Measurements from ENCODE around the gene ERC1.
"Not testable (repeated sequence)": the region's sequence is repeated elsewhere in the genome, so short reads cannot be mapped to it uniquely, and the experiment has no call there.

ERC1 gene

GRCh38 chr12:1138691-1139090 lies 147.7 kb downstream of the ERC1 start:
- DNase-seq: no peak

- DNase-seq: not testable (repeated sequence)
Measured at GRCh38 chr12:1146758-1147157, 155.7 kb downstream of the ERC1 start.

GRCh38 chr12:1147821-1148220 lies 156.8 kb downstream of the ERC1 start:
- no peak for DNase-seq

GRCh38 chr12:1157046-1157445 lies 166.0 kb downstream of the ERC1 start:
- DNase-seq: no peak

- no peak for DNase-seq
Measured at GRCh38 chr12:1161197-1161596, 170.2 kb downstream of the ERC1 start.

GRCh38 chr12:1162081-1162760 lies 171.2 kb downstream of the ERC1 start:
- DNase-seq: no peak

GRCh38 chr12:1167784-1168183 lies 176.8 kb downstream of the ERC1 start:
- no peak for DNase-seq

- DNase-seq: no peak
Measured at GRCh38 chr12:1170411-1170810, 179.4 kb downstream of the ERC1 start.

- no peak for DNase-seq
Measured at GRCh38 chr12:1171657-1172408, 180.8 kb downstream of the ERC1 start.

- no peak for DNase-seq
Measured at GRCh38 chr12:1173781-1174617, 183.0 kb downstream of the ERC1 start.

GRCh38 chr12:1174659-1175058 lies 183.6 kb downstream of the ERC1 start:
- DNase-seq: no peak

- no peak for DNase-seq
Measured at GRCh38 chr12:1176191-1176590, 185.2 kb downstream of the ERC1 start.

GRCh38 chr12:1179128-1179527 lies 188.1 kb downstream of the ERC1 start:
- DNase-seq: no peak

- no peak for DNase-seq
Measured at GRCh38 chr12:1182069-1182468, 191.0 kb downstream of the ERC1 start.

- no peak for DNase-seq
Measured at GRCh38 chr12:1184402-1184801, 193.4 kb downstream of the ERC1 start.

GRCh38 chr12:1185460-1186182 lies 194.6 kb downstream of the ERC1 start:
- no peak for DNase-seq

GRCh38 chr12:1186298-1186697 lies 195.3 kb downstream of the ERC1 start:
- no peak for DNase-seq

GRCh38 chr12:1188016-1188415 lies 197.0 kb downstream of the ERC1 start:
- no peak for DNase-seq

- DNase-seq: no peak
Measured at GRCh38 chr12:1189163-1189562, 198.1 kb downstream of the ERC1 start.

- no peak for DNase-seq
Measured at GRCh38 chr12:1195513-1195912, 204.5 kb downstream of the ERC1 start.

GRCh38 chr12:1197264-1198018 lies 206.4 kb downstream of the ERC1 start:
- DNase-seq: no peak

- not testable (repeated sequence) for DNase-seq
Measured at GRCh38 chr12:1198854-1199253, 207.8 kb downstream of the ERC1 start.
